GM12878 (cell line): ENCODE measurements around the gene CCDC197. TPM values are rescaled to one million over a fixed set of nuclear protein-coding genes. Genes with fewer than 3 reads are reported as not detected.

Experiments
- JUND ChIP-seq: IDR thresholded peaks from 2 replicates; pipeline ENCODE4 v1.6.1; 2012; ENCODE audit warnings: low read depth, mild to moderate bottlenecking, low read length, improper control_type of control experiment, moderate library complexity
- NFXL1 ChIP-seq: fragments of 450-650 bp; IDR thresholded peaks from 2 replicates; pipeline ENCODE4 v1.6.1; 2017; ENCODE audit warnings: antibody characterized with exemption, mild to moderate bottlenecking, borderline replicate concordance
- PML ChIP-seq: IDR thresholded peaks from 2 replicates; pipeline ENCODE4 v1.6.1; 2012; ENCODE audit warnings: low read length, inconsistent platforms
- RB1 ChIP-seq: fragments of 450-650 bp; formaldehyde crosslinking; IDR thresholded peaks from 2 replicates; pipeline ENCODE4 v1.6.1; 2017; ENCODE audit warnings: mild to moderate bottlenecking, borderline replicate concordance
- RUNX3 ChIP-seq: IDR thresholded peaks from 2 replicates; pipeline ENCODE4 v1.6.1; 2012; ENCODE audit warnings: low read length, inconsistent platforms
- SIN3A ChIP-seq: IDR thresholded peaks from 2 replicates; pipeline ENCODE4 v1.6.1; 2012; ENCODE audit warnings: low read depth, low read length, improper control_type of control experiment
- YBX1 ChIP-seq: fragments of 450-650 bp; IDR thresholded peaks from 2 replicates; pipeline ENCODE4 v1.6.1; 2016; ENCODE audit warnings: antibody characterized with exemption
- polyA plus RNA-seq, 11 experiments: library from polyadenylated mRNA; depleted of rRNA in 4 of 11; unstranded in 6 of 11; stranded (reverse) in 5 of 11; fragments of >200 nt; fragmentation: Nextera tagmentation in 4 of 11; fragmentation: Illumina TruSeq in 1 of 11; extraction: Ambion mirVana in 4 of 11; extraction: Trizol in 1 of 11; gene quantifications; 1 replicate in 1 of 11; 2 replicates in 10 of 11; pipeline versions ENCODE4 v1.2.1 to v1.2.3, GENCODE V29; 2011 to 2016; ENCODE audit warnings: inconsistent platforms in 2 of 11, missing spikeins in 2 of 11, low read depth in 1 of 11
- total RNA-seq, 4 experiments: library from RNA; depleted of rRNA in 3 of 4; stranded (reverse); fragments of >200 nt in 3 of 4; fragmentation: Illumina TruSeq in 1 of 4; extraction: Trizol in 1 of 4; gene quantifications; 2 replicates each; pipeline versions ENCODE4 v1.2.1 to v1.2.3, GENCODE V29; 2013 to 2021
- TF ChIP-seq, protein P1 (sequence below): IDR thresholded peaks from 2 replicates; pipeline ENCODE4 v1.6.1; 2011; ENCODE audit warnings: borderline replicate concordance, low read depth, mild to moderate bottlenecking, moderate library complexity, mixed read lengths, low read length; ENCODE audit not compliant: insufficient read depth; ENCODE audit errors: extremely low read length
- TF ChIP-seq, protein P2 (sequence below): fragments of 450-650 bp; IDR thresholded peaks from 2 replicates; pipeline ENCODE4 v1.6.1; 2017; ENCODE audit warnings: antibody characterized with exemption, mild to moderate bottlenecking, moderate library complexity
- TF ChIP-seq, protein P3 (sequence below), 3 experiments: IDR thresholded peaks in 2 of 3; conservative IDR thresholded peaks in 1 of 3; 2 replicates each; pipeline ENCODE4 v1.5.1; 2011; ENCODE audit warnings: low read depth in 3 of 3, low read length in 3 of 3, mild to moderate bottlenecking in 3 of 3, control low read depth in 2 of 3, moderate library complexity in 2 of 3, inconsistent platforms in 1 of 3, mixed read lengths in 1 of 3; ENCODE audit not compliant: control insufficient read depth in 2 of 3, insufficient read depth in 1 of 3; ENCODE audit errors: extremely low read depth in 1 of 3

Gene CCDC197
- total and polyA plus RNA-seq, 10 of the 15 experiments (the other 5 are each of a cell fraction or from before 2014, with no cell fraction given), result 0.12 TPM; not detected in 9

DNA sequence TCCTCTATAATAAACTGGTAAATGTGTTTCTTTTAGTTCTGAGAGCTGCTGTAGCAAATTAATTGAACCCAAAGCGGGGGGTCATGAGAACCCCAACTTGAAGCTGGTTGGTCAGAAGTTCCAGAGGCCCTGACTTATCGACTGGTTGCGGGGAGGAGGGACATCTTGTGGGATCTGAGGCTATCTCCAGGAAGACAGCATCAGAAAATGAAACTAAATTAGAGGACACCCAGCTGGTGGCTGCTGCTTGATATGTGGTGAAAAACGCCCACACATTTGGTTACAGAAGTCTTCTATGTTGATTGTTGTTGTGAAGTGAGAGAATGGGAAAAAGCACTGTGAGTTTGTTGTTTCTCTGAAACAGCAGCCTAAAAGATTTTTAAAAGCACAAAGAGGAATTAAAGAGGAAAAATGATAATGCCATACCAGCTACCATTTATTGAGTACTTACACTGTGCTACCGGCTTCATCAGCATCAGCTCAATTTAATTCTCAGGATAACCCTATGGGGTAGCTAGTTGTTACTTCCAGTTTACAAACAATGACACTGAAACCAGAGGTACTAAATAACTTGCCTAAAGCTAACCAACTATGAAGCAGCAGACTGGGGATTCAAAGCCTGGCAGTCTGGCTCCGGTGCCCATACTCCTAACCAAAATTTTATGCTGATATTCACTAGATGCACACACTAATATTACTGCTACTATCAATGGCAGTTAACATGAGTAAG is 59.6 kb downstream of the CCDC197 start (continued):
- TF ChIP-seq, protein P1, sequence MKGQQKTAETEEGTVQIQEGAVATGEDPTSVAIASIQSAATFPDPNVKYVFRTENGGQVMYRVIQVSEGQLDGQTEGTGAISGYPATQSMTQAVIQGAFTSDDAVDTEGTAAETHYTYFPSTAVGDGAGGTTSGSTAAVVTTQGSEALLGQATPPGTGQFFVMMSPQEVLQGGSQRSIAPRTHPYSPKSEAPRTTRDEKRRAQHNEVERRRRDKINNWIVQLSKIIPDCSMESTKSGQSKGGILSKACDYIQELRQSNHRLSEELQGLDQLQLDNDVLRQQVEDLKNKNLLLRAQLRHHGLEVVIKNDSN, result no peak
- TF ChIP-seq SIN3A, result peak; percentile 49; the same call in 1 of the 2 replicates
- no peak for TF ChIP-seq JUND
- peak; percentile 93 for TF ChIP-seq RUNX3
- TF ChIP-seq, protein P2, sequence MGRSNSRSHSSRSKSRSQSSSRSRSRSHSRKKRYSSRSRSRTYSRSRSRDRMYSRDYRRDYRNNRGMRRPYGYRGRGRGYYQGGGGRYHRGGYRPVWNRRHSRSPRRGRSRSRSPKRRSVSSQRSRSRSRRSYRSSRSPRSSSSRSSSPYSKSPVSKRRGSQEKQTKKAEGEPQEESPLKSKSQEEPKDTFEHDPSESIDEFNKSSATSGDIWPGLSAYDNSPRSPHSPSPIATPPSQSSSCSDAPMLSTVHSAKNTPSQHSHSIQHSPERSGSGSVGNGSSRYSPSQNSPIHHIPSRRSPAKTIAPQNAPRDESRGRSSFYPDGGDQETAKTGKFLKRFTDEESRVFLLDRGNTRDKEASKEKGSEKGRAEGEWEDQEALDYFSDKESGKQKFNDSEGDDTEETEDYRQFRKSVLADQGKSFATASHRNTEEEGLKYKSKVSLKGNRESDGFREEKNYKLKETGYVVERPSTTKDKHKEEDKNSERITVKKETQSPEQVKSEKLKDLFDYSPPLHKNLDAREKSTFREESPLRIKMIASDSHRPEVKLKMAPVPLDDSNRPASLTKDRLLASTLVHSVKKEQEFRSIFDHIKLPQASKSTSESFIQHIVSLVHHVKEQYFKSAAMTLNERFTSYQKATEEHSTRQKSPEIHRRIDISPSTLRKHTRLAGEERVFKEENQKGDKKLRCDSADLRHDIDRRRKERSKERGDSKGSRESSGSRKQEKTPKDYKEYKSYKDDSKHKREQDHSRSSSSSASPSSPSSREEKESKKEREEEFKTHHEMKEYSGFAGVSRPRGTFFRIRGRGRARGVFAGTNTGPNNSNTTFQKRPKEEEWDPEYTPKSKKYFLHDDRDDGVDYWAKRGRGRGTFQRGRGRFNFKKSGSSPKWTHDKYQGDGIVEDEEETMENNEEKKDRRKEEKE, result no peak
- TF ChIP-seq, protein P3, sequence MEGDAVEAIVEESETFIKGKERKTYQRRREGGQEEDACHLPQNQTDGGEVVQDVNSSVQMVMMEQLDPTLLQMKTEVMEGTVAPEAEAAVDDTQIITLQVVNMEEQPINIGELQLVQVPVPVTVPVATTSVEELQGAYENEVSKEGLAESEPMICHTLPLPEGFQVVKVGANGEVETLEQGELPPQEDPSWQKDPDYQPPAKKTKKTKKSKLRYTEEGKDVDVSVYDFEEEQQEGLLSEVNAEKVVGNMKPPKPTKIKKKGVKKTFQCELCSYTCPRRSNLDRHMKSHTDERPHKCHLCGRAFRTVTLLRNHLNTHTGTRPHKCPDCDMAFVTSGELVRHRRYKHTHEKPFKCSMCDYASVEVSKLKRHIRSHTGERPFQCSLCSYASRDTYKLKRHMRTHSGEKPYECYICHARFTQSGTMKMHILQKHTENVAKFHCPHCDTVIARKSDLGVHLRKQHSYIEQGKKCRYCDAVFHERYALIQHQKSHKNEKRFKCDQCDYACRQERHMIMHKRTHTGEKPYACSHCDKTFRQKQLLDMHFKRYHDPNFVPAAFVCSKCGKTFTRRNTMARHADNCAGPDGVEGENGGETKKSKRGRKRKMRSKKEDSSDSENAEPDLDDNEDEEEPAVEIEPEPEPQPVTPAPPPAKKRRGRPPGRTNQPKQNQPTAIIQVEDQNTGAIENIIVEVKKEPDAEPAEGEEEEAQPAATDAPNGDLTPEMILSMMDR (IDR thresholded peaks at IDR 0.05 in 2 of 3, conservative IDR thresholded peaks at IDR 0.05 in 1 of 3; ENCODE audit: control insufficient read depth in 2 of 3, extremely low read depth in 1 of 3, insufficient read depth in 1 of 3, low read depth in 3 of 3, low read length in 3 of 3), result no peak
- no peak for TF ChIP-seq PML
- no peak for TF ChIP-seq NFXL1
- TF ChIP-seq YBX1, result no peak
- no peak for TF ChIP-seq RB1
